ENCODE measurements around the gene UTS2R. TPM values are rescaled to one million over a fixed set of nuclear protein-coding genes. Genes with fewer than 3 reads are reported as not detected.
"Not testable (repeated sequence)": the region's sequence is repeated elsewhere in the genome, so short reads cannot be mapped to it uniquely, and the experiment has no call there.

The UTS2R gene
- total RNA-seq, 1 donor: not detected

- Histone ChIP-seq H3K9me3 (ENCODE audit: low read depth, low read length) (no peaks in the 10 kb centered on the region), H3K4me1 (ENCODE audit: insufficient read depth, low read length) (no peaks in the 10 kb centered on the region), H3K27me3 (ENCODE audit: insufficient read depth, low read length) (peaks cover 2% of the 10 kb centered on the region), H3K4me3 (ENCODE audit: low read length) (no peak overlapping the region)
Measured at GRCh38 chr17:82357394-82357793, 14.2 kb upstream of the UTS2R start.

DNA sequence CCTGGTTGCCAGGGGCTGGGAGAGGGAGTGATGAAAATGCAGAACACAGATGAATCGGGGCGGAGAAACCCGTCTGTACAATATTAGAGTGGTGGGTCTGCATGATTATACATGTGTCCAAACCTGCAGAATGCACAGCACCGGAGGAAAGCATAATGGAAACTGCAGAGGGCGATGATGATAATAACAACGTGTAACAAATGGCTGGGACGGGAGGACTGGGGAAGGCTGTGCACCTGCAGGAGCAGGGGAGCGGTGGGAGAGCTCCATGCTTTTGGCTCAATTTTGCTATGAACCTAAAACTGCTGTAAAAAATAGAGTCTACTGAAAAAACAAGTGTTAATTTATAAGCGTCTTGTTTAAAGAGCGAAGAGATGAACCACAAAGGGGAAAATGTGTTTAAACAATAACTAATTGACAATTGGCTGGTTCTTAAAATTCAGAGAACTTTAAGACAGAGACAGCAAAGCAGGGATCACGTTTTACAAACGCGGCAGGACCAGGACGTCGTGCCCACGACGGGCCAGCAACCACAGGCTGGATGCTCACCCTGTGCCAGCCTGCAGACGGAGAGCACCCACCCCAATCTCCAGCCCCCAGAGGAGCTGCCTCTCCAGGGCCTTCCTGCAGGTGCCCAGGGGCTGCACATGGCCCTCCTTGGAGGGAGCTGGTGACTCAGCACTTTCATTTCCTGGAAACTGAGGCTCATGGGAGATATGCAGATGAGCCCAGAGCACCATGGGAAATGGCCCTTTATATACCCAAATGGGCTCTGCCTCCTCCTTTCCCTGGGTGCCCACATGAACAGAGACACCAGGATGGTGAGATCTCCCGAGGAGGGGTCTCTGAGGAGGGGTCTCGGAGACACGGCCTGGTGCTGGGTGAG is 12.9 kb upstream of the UTS2R start, which contains the start of gene TEX19:
TSS of gene TEX19 (plus strand) at position 783 of the 886 bp plus-strand sequence. CDS start 2,904 bp downstream, outside the sequence.
- Histone ChIP-seq H3K9me3 (ENCODE audit: low read depth, low read length) (no peaks in the 10 kb centered on the region), H3K4me3 (ENCODE audit: low read length) (no peak within 1 kb of the TSS), H3K4me1 (ENCODE audit: insufficient read depth, low read length) (no peaks in the 10 kb centered on the region), H3K27me3 (ENCODE audit: insufficient read depth, low read length) (peaks cover 2% of the 10 kb centered on the region)

DNA sequence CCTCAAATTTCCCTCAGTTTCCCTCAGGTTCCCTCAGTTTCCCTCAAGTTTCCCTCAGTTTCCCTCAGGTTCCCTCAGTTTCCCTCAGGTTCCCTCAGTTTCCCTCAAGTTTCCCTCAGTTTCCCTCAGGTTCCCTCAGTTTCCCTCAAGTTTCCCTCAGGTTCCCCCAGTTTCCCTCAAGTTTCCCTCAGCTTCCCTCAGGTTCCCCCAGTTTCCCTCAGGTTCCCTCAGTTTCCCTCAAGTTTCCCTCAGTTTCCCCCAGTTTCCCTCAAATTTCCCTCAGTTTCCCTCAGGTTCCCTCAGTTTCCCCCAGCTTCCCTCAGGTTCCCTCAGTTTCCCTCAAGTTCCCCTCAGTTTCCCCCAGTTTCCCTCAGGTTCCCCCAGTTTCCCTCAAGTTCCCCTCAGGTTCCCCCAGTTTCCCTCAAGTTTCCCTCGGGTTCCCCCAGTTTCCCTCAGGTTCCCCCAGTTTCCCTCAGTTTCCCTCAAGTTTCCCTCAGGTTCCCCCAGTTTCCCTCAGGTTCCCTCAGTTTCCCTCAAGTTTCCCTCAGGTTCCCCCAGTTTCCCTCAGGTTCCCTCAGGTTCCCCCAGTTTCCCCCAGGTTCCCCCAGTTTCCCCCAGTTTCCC is 12.0 kb upstream of the UTS2R start:
- H3K4me3 ChIP-seq (ENCODE audit: low read length); H3K9me3 ChIP-seq (ENCODE audit: low read depth, low read length); H3K4me1 ChIP-seq (ENCODE audit: insufficient read depth, low read length); H3K27me3 ChIP-seq (ENCODE audit: insufficient read depth, low read length): not testable (repeated sequence)

GRCh38 chr17:82361885-82362633 is 9.5 kb upstream of the UTS2R start:
- Histone ChIP-seq H3K4me3 (ENCODE audit: low read length) (no peak overlapping the region), H3K9me3 (ENCODE audit: low read depth, low read length) (no peaks in the 10 kb centered on the region), H3K27me3 (ENCODE audit: insufficient read depth, low read length) (peaks cover 2% of the 10 kb centered on the region), H3K4me1 (ENCODE audit: insufficient read depth, low read length) (no peaks in the 10 kb centered on the region)

DNA sequence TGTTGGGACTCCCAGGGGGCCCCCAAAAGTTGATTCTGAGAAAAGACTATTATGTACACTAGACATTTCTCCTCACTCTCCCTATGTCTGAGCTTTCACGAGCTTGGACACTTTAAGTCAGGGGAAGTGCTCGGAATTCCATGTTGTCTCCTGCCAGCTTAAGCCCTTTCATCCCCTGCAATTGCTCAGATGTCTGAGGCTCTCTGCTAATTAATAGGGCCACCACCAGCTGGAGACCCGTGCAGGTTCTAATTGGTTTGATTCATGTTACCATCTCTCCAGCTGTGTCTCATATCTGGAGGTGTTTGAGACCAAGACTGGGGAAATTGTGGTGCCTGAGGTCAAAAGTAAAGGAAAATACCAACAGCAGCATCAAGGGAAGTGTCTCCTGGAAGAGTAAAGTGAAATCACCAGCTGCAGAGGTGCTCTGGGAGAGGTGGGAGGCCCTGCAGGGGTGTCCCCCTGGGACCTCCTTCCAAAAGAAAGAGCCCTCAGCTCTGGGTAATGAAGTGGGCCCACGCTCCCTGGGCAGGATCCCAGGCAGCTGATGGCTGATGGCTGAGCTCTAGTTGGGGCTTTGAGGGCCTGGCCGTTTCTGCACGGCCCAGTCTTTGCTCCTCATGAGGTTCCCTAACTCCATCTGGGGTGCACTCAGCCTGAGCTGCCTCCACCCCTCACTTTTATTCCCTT is 5.8 kb upstream of the UTS2R start:
- H3K27me3 ChIP-seq (ENCODE audit: insufficient read depth, low read length): peaks cover 12% of the 10 kb centered on the region
- peaks cover 4% of the 10 kb centered on the region for H3K4me1 ChIP-seq (ENCODE audit: insufficient read depth, low read length)
- no peaks in the 10 kb centered on the region for H3K9me3 ChIP-seq (ENCODE audit: low read depth, low read length)
- H3K4me3 ChIP-seq (ENCODE audit: low read length): no peak overlapping the region

- Histone ChIP-seq H3K27me3 (ENCODE audit: insufficient read depth, low read length) (peaks cover 18% of the 10 kb centered on the region), H3K4me1 (ENCODE audit: insufficient read depth, low read length) (peaks cover 9% of the 10 kb centered on the region), H3K9me3 (ENCODE audit: low read depth, low read length) (no peaks in the 10 kb centered on the region), H3K4me3 (ENCODE audit: low read length) (no peak overlapping the region)
Measured at GRCh38 chr17:82366749-82367148, 4.8 kb upstream of the UTS2R start.

DNA sequence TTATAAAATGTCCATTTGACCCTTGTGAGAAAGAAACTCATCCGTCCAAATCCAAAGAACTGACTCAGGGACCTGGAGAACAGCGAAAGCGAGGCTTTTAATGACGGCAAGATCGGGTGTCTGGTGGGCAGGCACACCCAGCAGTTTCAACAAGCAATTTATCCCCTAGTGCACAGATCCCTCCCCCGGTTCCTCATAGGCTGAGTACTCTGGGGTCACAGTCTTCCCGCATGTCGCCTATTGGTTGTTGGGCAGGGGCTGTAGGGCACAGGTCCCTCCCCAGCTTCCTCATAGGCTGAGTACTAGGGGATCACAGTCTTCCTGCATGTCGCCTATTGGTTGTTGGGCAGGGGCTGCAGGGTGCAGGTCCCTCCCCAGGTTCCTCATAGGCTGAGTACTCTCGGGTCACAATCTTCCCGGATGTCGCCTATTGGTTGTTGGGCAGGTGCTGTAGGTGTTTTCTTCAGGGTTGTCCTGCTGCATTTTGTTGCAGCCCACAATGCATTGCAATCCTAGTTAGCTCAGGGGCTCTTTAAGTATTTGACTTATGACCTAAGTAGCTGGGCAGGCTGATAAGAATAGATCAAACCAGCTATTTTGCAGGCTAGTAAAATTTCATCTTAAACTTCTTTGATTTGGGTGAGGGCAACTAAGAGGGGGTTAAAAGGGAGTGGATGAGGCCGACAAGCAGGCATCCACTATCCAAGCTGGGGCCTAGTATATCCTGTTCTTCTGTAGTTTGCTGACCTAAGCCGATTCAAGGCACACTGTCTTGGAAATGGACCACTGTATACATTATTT is 3.6 kb upstream of the UTS2R start:
- H3K4me1 ChIP-seq (ENCODE audit: insufficient read depth, low read length): peaks cover 15% of the 10 kb centered on the region
- peaks cover 27% of the 10 kb centered on the region for H3K27me3 ChIP-seq (ENCODE audit: insufficient read depth, low read length)
- no peak overlapping the region for H3K4me3 ChIP-seq (ENCODE audit: low read length)
- H3K9me3 ChIP-seq (ENCODE audit: low read depth, low read length): no peaks in the 10 kb centered on the region

- Histone ChIP-seq H3K4me3 (ENCODE audit: low read length) (no peak overlapping the region), H3K9me3 (ENCODE audit: low read depth, low read length) (no peaks in the 10 kb centered on the region), H3K4me1 (ENCODE audit: insufficient read depth, low read length) (peaks cover 15% of the 10 kb centered on the region), H3K27me3 (ENCODE audit: insufficient read depth, low read length) (peaks cover 37% of the 10 kb centered on the region)
Measured at GRCh38 chr17:82369211-82369610, 2.4 kb upstream of the UTS2R start.

GRCh38 chr17:82370471-82371332 is 863 bp upstream of the UTS2R start:
- Histone ChIP-seq H3K4me3 (ENCODE audit: low read length) (peak overlapping the region; percentile 5), H3K27me3 (ENCODE audit: insufficient read depth, low read length) (peaks cover 40% of the 10 kb centered on the region), H3K9me3 (ENCODE audit: low read depth, low read length) (no peaks in the 10 kb centered on the region), H3K4me1 (ENCODE audit: insufficient read depth, low read length) (peaks cover 15% of the 10 kb centered on the region)

DNA sequence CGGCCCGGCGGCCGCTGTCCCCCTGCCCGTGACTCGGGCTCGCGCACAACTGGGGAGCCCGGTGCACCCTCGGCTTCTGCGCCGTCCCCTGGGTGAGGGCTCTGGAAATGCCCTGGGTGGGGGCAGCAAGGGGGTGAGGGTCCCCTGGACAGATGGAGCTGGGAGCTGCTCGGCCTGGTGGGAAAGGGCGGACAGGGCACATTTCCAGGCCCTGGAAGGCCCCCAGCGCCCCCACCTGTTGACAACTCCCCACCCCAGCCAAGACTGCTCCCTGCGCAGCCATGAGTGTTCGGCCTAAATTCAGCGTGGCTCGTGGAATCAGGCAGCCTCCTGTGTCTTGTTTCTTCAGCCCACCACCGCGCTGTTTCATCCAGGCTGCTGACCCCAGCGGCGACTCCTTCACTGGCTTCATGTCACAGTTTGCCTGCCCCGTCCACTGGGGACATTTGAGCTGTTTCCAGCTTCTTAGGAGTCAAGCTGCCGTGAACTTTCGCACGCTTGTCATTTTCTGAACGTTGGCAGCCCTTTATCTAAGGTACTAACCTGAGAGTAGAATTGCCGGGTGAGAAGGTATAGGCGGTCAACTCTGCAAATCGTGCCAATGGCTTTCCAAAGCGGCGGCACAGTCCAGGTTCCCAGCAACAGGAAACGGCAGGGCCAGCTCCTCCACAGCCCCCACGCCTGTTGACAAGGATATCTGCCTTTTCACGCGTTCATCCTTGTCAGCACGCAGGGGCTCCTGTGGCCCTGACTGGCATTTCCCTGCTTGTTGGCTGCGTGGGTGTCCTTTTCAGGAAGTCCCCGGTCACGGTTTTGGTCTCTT is 895 bp downstream of the UTS2R start:
- peaks cover 40% of the 10 kb centered on the region for H3K27me3 ChIP-seq (ENCODE audit: insufficient read depth, low read length)
- no peak overlapping the region for H3K4me3 ChIP-seq (ENCODE audit: low read length)
- no peaks in the 10 kb centered on the region for H3K9me3 ChIP-seq (ENCODE audit: low read depth, low read length)
- peaks cover 15% of the 10 kb centered on the region for H3K4me1 ChIP-seq (ENCODE audit: insufficient read depth, low read length)

DNA sequence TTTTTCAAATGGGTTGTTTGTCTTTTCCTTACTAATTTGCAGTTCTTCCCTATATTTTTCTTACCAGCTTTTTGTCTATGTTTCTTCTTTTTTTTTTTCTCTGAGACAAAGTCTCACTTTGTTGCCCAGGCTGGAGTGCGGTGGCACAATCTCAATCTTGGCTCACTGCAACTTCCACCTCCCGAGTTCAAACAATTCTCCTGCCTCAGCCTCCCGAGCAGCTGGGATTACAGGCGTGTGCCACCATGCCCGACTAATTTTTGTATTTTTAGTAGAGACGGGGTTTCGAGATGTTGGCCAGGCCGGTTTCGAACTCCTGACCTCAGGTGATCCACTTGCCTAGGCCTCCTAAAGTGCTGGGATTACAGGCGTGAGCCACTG is 1.5 kb downstream of the UTS2R start:
- not testable (repeated sequence) for H3K9me3 ChIP-seq (ENCODE audit: low read depth, low read length); H3K4me3 ChIP-seq (ENCODE audit: low read length)
- Histone ChIP-seq H3K27me3 (ENCODE audit: insufficient read depth, low read length) (peaks cover 40% of the 10 kb centered on the region), H3K4me1 (ENCODE audit: insufficient read depth, low read length) (peaks cover 15% of the 10 kb centered on the region)

GRCh38 chr17:82373731-82374625 is 2.4 kb downstream of the UTS2R start:
- Histone ChIP-seq H3K27me3 (ENCODE audit: insufficient read depth, low read length) (peaks cover 40% of the 10 kb centered on the region), H3K4me1 (ENCODE audit: insufficient read depth, low read length) (peaks cover 15% of the 10 kb centered on the region), H3K4me3 (ENCODE audit: low read length) (no peak overlapping the region), H3K9me3 (ENCODE audit: low read depth, low read length) (no peaks in the 10 kb centered on the region)
